Liver (tissue), 3 donors: ENCODE measurements around the gene PKP4.

ENCODE experiments used
- CTCF ChIP-seq: fragments of 150-350 bp; IDR thresholded peaks from 2 replicates; pipeline ENCODE4 v1.5.1; 2017; ENCODE audit warnings: improper control_type of control experiment, low read depth, low read length; ENCODE audit not compliant: missing input control
- RAD21 ChIP-seq, 2 donors: IDR thresholded peaks; 2 replicates each; pipeline ENCODE4 v1.6.1; 2016; ENCODE audit warnings: antibody characterized with exemption in 2 of 2, mild to moderate bottlenecking in 2 of 2
- TF ChIP-seq, protein P1 (sequence below): IDR thresholded peaks from 2 replicates; pipeline ENCODE4 v1.6.1; 2016; ENCODE audit warnings: antibody characterized with exemption
- donor health status: healthy.
- donor health status: healthy.

DNA sequence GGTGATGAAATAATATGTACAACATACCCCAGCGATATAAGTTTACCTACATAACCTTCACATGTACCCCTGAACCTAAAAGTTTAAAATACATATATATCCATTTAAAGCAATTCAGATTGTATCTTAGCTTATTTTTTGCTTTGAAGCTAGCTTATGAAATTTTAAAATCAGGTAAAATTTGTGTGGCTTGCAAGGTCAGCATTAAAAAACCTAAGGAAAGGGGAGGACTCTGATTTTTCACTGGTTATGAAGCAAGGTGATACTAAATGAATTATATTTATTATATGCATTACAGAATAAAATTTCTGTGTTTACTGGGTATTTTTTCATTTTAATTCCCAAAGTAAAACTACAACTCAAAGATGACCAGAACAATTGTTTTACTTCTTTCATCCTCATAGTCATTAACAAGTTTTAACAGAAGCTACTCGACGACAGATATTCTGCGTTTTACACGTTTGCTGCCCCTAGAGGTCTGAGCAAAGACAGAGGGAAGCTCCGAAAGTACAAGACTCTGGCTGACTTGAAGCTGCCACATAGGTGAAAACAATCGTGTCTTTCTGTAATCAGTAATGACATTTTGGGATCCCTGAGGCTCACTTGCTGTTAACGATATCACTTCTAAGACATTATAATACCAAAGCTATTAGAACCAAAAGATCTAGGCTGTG lies 17.1 kb downstream of the PKP4 start:
- TF ChIP-seq, protein P1, sequence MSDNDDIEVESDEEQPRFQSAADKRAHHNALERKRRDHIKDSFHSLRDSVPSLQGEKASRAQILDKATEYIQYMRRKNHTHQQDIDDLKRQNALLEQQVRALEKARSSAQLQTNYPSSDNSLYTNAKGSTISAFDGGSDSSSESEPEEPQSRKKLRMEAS: no peak
- TF ChIP-seq CTCF (no peak), RAD21 (IDR thresholded peaks at IDR 0.05) (no peak)
